GM21367 (cell line): Measurements from ENCODE around the gene SOWAHD.
"Not testable (repeated sequence)": the region's sequence is repeated elsewhere in the genome, so short reads cannot be mapped to it uniquely, and the experiment has no call there.

Experiments used
- ATAC-seq: cut with Tn5 transposase; IDR thresholded peaks from one replicate; pipeline ENCODE4 v1.9.1; 2021; ENCODE audit not compliant: unreplicated experiment

The SOWAHD gene

GRCh38 chrX:119757646-119757978 lies 776 bp upstream of the SOWAHD start:
- ATAC-seq = no peak

GRCh38 chrX:119758731-119759247 lies 401 bp downstream of the SOWAHD start:
- ATAC-seq = no peak

- no peak for ATAC-seq
Observed at GRCh38 chrX:119759248-119759766, 919 bp downstream of the SOWAHD start.

GRCh38 chrX:119760026-119760877 lies 1.9 kb downstream of the SOWAHD start:
- no peak for ATAC-seq

- ATAC-seq = no peak
Observed at GRCh38 chrX:119762718-119763117, 4.3 kb downstream of the SOWAHD start.

- no peak for ATAC-seq
Observed at GRCh38 chrX:119763181-119763580, 4.8 kb downstream of the SOWAHD start.

- ATAC-seq = no peak
Observed at GRCh38 chrX:119763836-119764387, 5.5 kb downstream of the SOWAHD start.

GRCh38 chrX:119768436-119768835 lies 10.0 kb downstream of the SOWAHD start:
- not testable (repeated sequence) for ATAC-seq

- ATAC-seq = not testable (repeated sequence)
Observed at GRCh38 chrX:119769388-119769787, 11.0 kb downstream of the SOWAHD start.

- ATAC-seq = no peak
Observed at GRCh38 chrX:119775517-119776238, 17.3 kb downstream of the SOWAHD start.

- ATAC-seq = no peak
Observed at GRCh38 chrX:119778829-119779228, 20.4 kb downstream of the SOWAHD start.

- no peak for ATAC-seq
Observed at GRCh38 chrX:119783026-119783425, 24.6 kb downstream of the SOWAHD start.

GRCh38 chrX:119784747-119785446 lies 26.5 kb downstream of the SOWAHD start:
- no peak for ATAC-seq

GRCh38 chrX:119790977-119791436 lies 32.6 kb downstream of the SOWAHD start:
- ATAC-seq = peak; percentile 23

- peak; percentile 92 for ATAC-seq
Observed at GRCh38 chrX:119791437-119792231, 33.2 kb downstream of the SOWAHD start, which contains the start of gene RPL39. TSS of gene RPL39 (minus strand) at chrX:119791630. CDS start at chrX:119791576, 54 bp downstream.

GRCh38 chrX:119801253-119802221 lies 43.1 kb downstream of the SOWAHD start:
- no peak for ATAC-seq

- ATAC-seq = no peak
Observed at GRCh38 chrX:119802546-119802945, 44.2 kb downstream of the SOWAHD start.

GRCh38 chrX:119808461-119808860 lies 50.1 kb downstream of the SOWAHD start:
- ATAC-seq = not testable (repeated sequence)
